Esophagus muscularis mucosa (tissue), 4 donors: Measurements from ENCODE around the gene RNF225. TPM values are rescaled to one million over a fixed set of nuclear protein-coding genes. Genes with fewer than 3 reads are reported as not detected.

Experiments
- DNase-seq: peaks from one replicate; pipeline ENCODE4 v3.0.0-alpha.2; 2017; ENCODE audit errors: extremely low spot score
- H3K27ac ChIP-seq, 4 donors: fragments of 200-600 bp; sonication (generic); replicated peaks in 1 of 4; 1 replicate in 3 of 4; 2 replicates in 1 of 4; pipeline ENCODE4 v1.5.1; 2016 to 2019; ENCODE audit warnings: mild to moderate bottlenecking in 1 of 4
- H3K27me3 ChIP-seq, 4 donors: fragments of 200-600 bp; sonication (generic); one replicate each; pipeline versions ENCODE4 v1.5.1 to v1.6.0; 2016 to 2019
- H3K36me3 ChIP-seq, 4 donors: fragments of 200-600 bp; sonication (generic); one replicate each; pipeline ENCODE4 v1.5.1; 2016 to 2019
- H3K4me1 ChIP-seq, 4 donors: fragments of 200-600 bp; sonication (generic); one replicate each; pipeline ENCODE4 v1.5.1; 2016 to 2019
- H3K4me3 ChIP-seq, 4 donors: fragments of 200-600 bp; sonication (generic); 1 replicate in 2 of 4; 2 replicates in 2 of 4; pipeline ENCODE4 v1.5.1; 2016 to 2019; ENCODE audit warnings: mild to moderate bottlenecking in 4 of 4, moderate library complexity in 1 of 4
- H3K9me3 ChIP-seq, 4 donors: fragments of 200-600 bp; sonication (generic); 1 replicate in 3 of 4; 2 replicates in 1 of 4; pipeline ENCODE4 v1.5.1; 2016 to 2019
- EP300 ChIP-seq: sonication (generic); formaldehyde crosslinking; IDR thresholded peaks from one replicate; pipeline ENCODE4 v1.6.1; 2017; ENCODE audit warnings: antibody characterized with exemption
- POLR2A ChIP-seq: fragments of 450-650 bp; IDR thresholded peaks from one replicate; pipeline ENCODE4 v1.6.1; 2017; ENCODE audit warnings: antibody characterized with exemption, moderate library complexity, mild to moderate bottlenecking, low read depth
- POLR2AphosphoS5 ChIP-seq, 2 donors: sonication (generic); formaldehyde crosslinking; IDR thresholded peaks; one replicate each; pipeline ENCODE4 v1.6.1; 2017; ENCODE audit warnings: antibody characterized with exemption in 2 of 2
- WGBS: methylation state at CpG from one replicate; pipeline ENCODE4 v1.1.5; 2018; 5-methylcytosine and 5-hydroxymethylcytosine counted together
- intact Hi-C: fragments of 100-400 bp; cut with DNase I; formaldehyde crosslinking; loops from one replicate; pipeline ENCODE4 v1.15.1; 2023
- total RNA-seq, 4 donors: library from RNA; depleted of rRNA; stranded (reverse); fragments of >200 nt; gene quantifications; one replicate each; pipeline versions ENCODE4 v1.1.0 to v1.2.1, GENCODE V29; 2016
- TF ChIP-seq, protein P1 (sequence below), 3 experiments: fragments of 200-600 bp in 2 of 3; fragments of 450-650 bp in 1 of 3; sonication (generic) in 2 of 3; IDR thresholded peaks; one replicate each; pipeline ENCODE4 v1.5.1; 2017 to 2019; ENCODE audit warnings: antibody characterized with exemption in 3 of 3, mild to moderate bottlenecking in 2 of 3, moderate library complexity in 1 of 3

The RNF225 gene
- total RNA-seq, 4 donors from 2014 or later = not detected

DNA sequence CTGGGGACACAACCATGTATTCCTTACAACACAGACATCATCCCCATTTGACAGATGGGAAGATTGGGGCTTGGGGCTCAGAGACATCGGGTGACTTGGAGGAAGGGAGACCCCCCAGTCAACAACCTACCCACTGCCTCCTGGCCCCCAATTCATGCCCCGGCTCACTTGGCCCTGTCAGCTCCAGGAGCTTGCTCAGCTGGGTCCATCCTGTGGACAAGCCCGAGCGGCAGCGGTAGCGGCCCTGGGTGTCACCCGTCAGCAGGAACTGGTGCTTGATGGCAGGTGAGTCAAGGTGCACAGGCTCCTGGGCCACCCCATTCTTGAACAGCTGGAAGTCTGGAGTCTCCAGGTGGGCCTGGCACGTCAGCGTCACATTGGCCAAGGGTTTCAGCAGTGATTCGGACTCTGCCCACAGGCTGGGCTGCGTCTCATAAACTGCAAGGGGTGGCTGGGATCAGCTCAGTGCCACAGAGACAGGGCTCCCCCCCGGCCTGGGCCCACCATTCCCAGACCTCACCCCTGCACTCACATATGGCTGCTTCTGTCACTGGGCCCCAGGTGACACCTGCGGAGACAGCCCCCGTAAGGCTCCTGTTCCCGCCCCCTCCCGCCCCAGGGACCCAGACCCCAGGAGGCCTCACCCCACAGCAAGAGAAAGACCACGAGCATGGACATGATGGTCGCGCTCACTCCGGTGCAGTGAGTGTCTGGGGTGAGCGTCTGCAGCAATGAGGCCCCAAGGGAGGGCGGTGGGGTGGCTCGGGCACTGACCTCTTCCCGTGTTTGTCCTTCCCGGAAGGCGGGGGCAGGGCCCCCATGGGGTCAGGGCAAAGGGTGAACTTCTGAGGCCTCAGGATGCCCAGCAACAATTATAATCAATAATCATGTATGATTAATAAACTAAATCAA, 42.4 kb upstream of the RNF225 start, which contains the start of gene A1BG:
TSS of gene A1BG (minus strand) at position 733 of the 912 bp plus-strand sequence. CDS start at position 678, 55 bp downstream.
- peaks cover 0 to 99% (median 43%) of the 10 kb centered on the region in 4 donors for H3K27me3 ChIP-seq
- no peak for DNase-seq
- WGBS = 81% methylated on average over 19 of the region's 26 CpGs

DNA sequence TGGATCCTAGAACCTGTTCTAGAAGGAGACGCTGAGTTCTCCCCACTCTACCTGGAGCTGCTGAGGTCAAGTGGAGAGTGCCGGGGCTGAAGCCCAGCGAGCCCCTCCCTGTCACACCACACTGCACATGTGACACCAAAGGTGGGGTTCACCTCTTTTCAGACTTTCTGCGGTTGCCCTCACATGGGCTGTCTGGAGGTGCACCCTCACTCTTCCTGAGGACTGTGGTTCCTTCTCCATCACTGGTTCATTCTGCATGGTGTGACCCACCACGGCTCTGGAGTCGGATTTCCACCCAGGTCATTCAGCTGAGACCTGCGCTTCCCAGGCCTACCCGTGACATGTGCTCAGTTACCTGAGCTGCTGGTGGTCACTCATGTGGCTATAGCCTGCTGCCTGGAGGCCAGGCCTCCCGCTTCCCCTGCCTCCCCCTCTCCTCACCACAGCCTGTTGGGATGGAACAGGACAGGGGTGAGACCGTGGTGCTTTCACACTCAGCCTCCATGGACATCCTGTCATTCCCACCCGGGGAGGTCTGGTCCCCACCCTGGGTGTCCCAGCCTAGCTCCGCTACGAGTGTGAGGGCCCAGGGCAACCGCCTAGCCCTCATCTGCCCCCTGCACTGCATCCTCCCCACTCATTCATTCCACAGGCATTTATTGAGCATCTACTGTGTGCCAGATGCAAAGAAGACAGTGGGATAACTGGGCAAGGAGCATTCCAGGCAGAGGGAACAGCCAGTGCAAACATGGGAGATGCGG, 41.6 kb upstream of the RNF225 start:
- DNase-seq = no peak
- TF ChIP-seq, protein P1, sequence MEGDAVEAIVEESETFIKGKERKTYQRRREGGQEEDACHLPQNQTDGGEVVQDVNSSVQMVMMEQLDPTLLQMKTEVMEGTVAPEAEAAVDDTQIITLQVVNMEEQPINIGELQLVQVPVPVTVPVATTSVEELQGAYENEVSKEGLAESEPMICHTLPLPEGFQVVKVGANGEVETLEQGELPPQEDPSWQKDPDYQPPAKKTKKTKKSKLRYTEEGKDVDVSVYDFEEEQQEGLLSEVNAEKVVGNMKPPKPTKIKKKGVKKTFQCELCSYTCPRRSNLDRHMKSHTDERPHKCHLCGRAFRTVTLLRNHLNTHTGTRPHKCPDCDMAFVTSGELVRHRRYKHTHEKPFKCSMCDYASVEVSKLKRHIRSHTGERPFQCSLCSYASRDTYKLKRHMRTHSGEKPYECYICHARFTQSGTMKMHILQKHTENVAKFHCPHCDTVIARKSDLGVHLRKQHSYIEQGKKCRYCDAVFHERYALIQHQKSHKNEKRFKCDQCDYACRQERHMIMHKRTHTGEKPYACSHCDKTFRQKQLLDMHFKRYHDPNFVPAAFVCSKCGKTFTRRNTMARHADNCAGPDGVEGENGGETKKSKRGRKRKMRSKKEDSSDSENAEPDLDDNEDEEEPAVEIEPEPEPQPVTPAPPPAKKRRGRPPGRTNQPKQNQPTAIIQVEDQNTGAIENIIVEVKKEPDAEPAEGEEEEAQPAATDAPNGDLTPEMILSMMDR (IDR thresholded peaks at IDR 0.05) = no peak
- TF ChIP-seq EP300 = no peak
- no peak for TF ChIP-seq POLR2AphosphoS5 (IDR thresholded peaks at IDR 0.05)
- no peak for TF ChIP-seq POLR2A
- intact Hi-C loops = no loop called here

More for the DNA sequence above, 42.4 kb upstream of the RNF225 start, which contains the start of gene A1BG:
- H3K27ac ChIP-seq = no peak within 1 kb of the TSS
- no peak for TF ChIP-seq POLR2AphosphoS5 (IDR thresholded peaks at IDR 0.05)
- intact Hi-C loops = no loop called here
- H3K9me3 ChIP-seq = no peaks in the 10 kb centered on the region
- peaks cover 0 to 6% (median 0%) of the 10 kb centered on the region in 4 donors for H3K36me3 ChIP-seq
- peaks cover 23 to 43% (median 34%) of the 10 kb centered on the region in 4 donors for H3K4me1 ChIP-seq
- no peak within 1 kb of the TSS for H3K4me3 ChIP-seq

DNA sequence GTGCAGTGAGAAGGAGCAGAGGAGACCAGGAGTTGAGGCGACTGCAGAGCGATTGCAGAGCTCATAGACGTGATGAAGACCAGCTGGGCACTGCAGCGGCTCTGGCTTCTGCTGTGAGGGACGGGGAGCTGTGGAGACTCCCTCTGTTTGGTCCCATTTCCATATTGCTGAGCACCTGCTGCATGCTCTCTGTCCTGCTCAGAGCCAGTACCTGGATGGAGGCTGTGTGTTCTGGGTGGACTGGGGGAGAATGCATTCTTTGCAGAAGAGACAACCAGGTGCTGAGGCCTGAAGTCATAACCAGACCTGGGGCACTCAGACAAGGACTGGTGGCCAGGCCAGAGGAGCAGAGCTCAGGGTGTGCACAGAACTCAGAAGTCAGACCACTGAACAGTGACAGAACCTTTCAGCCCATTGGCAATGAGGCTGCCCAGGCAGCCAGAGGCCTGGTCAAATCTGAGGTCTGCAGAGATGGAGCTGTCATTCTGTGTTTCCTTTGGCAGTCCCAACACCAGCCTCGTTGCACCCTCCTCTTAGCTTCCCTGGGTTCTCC, 40.9 kb upstream of the RNF225 start:
- no peak overlapping the region for H3K27ac ChIP-seq
- WGBS = 73% methylated on average over 6 of the region's 6 CpGs
- no peak for DNase-seq
- H3K9me3 ChIP-seq = no peaks in the 10 kb centered on the region
- intact Hi-C loops = no loop called here
- TF ChIP-seq POLR2AphosphoS5 (IDR thresholded peaks at IDR 0.05) = no peak
- no peak for TF ChIP-seq EP300
- TF ChIP-seq, protein P1 (IDR thresholded peaks at IDR 0.05) = no peak
- TF ChIP-seq POLR2A = no peak
- H3K4me3 ChIP-seq = no peak overlapping the region
- peaks cover 0 to 10% (median 0%) of the 10 kb centered on the region in 4 donors for H3K36me3 ChIP-seq
- peaks cover 0 to 83% (median 42%) of the 10 kb centered on the region in 4 donors for H3K27me3 ChIP-seq
- peaks cover 23 to 40% (median 32%) of the 10 kb centered on the region in 4 donors for H3K4me1 ChIP-seq

More for the DNA sequence above, 41.6 kb upstream of the RNF225 start:
- Histone ChIP-seq H3K9me3 (no peaks in the 10 kb centered on the region), H3K36me3 (peaks cover 0 to 8% (median 0%) of the 10 kb centered on the region in 4 donors), H3K4me3 (no peak overlapping the region), H3K27ac (no peak overlapping the region), H3K27me3 (peaks cover 0 to 90% (median 42%) of the 10 kb centered on the region in 4 donors), H3K4me1 (peaks cover 23 to 42% (median 33%) of the 10 kb centered on the region in 4 donors)
- 89% methylated on average over 13 of the region's 15 CpGs for WGBS

DNA sequence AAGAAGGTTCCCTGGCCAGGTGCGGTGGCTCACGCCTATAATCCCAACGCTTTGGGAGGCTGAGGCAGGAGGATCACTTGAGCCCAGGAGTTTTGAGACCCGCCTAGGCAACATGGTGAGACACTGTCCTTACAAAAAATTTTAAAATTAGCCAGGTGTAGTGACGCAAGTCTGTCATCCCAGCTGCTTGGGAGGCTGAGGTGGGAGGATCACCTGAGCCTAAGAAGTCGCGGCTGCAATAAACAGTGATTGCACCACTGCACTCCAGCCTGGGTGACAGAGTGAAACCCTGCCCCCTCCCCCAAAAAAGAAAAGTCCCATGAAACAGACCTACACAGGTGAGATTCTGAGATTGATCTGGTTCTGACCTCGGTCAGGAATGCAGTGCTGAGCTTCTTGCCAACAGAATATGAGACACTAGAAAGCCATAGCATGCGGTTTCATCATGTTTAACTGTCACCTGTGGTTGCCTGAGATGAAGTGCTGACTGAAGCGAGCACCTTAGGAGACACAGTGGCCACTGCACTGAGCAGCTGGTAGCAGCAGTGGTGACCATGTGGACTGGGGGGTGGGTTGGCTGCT, 40.1 kb upstream of the RNF225 start:
- WGBS = 93% methylated on average over 10 of the region's 10 CpGs
- TF ChIP-seq POLR2AphosphoS5 (IDR thresholded peaks at IDR 0.05) (no peak), POLR2A (no peak), EP300 (no peak)
- TF ChIP-seq, protein P1 (IDR thresholded peaks at IDR 0.05) = no peak
- no peak overlapping the region for H3K4me3 ChIP-seq

More for the DNA sequence above, 40.1 kb upstream of the RNF225 start:
- Histone ChIP-seq H3K27me3 (peaks cover 0 to 76% (median 36%) of the 10 kb centered on the region in 4 donors), H3K36me3 (peaks cover 0 to 10% (median 0%) of the 10 kb centered on the region in 4 donors), H3K4me1 (peaks cover 19 to 33% (median 26%) of the 10 kb centered on the region in 4 donors), H3K9me3 (no peaks in the 10 kb centered on the region), H3K27ac (no peak overlapping the region)
- no peak for DNase-seq
- intact Hi-C loops = no loop called here
